Stimulated activated naive CD8-positive, alpha-beta T cell treated with anti-CD3 and anti-CD28 coated beads, Interleukin-15, Interleukin-2, amounts not matched to agents 100 ng/mL and 50 ng/mL, for 24 hours (primary cell): Measurements from ENCODE around the gene TXN2.
"Not testable (repeated sequence)": the region's sequence is repeated elsewhere in the genome, so short reads cannot be mapped to it uniquely, and the experiment has no call there.

Experiments
- H3K27ac Mint-ChIP-seq: one replicate; pipeline ENCODE4 v1.8.0; 2021; ENCODE audit warnings: mild to moderate bottlenecking, mixed read lengths
- H3K27me3 Mint-ChIP-seq: one replicate; pipeline ENCODE4 v1.8.0; 2021; ENCODE audit warnings: mixed read lengths
- H3K36me3 Mint-ChIP-seq: one replicate; pipeline ENCODE4 v1.8.0; 2021; ENCODE audit warnings: low read depth, mixed read lengths
- H3K4me1 Mint-ChIP-seq: one replicate; pipeline ENCODE4 v1.8.0; 2021; ENCODE audit warnings: low read depth, mixed read lengths
- H3K4me3 Mint-ChIP-seq: one replicate; pipeline ENCODE4 v1.8.0; 2021; ENCODE audit warnings: mild to moderate bottlenecking, mixed read lengths
- H3K9me3 Mint-ChIP-seq: one replicate; pipeline ENCODE4 v1.8.0; 2021; ENCODE audit warnings: mixed read lengths

TXN2 gene

GRCh38 chr22:36452978-36453607 lies 28.3 kb downstream of the TXN2 start:
- H3K36me3 Mint-ChIP-seq, H3K9me3 Mint-ChIP-seq, H3K27me3 Mint-ChIP-seq: not testable (repeated sequence)
- H3K4me3 Mint-ChIP-seq, result peak overlapping the region; percentile 58
- H3K4me1 Mint-ChIP-seq, result peaks cover 59% of the 10 kb centered on the region
- peak overlapping the region; percentile 72 for H3K27ac Mint-ChIP-seq

- Mint-ChIP-seq H3K27ac (peak overlapping the region; percentile 91), H3K4me3 (peak overlapping the region; percentile 60)
These were observed 29.0 kb downstream of the TXN2 start for GRCh38 chr22:36452250-36452977.

GRCh38 chr22:36450923-36451322 lies 30.5 kb downstream of the TXN2 start:
- peaks cover 59% of the 10 kb centered on the region for H3K4me1 Mint-ChIP-seq

More at GRCh38 chr22:36452250-36452977, 29.0 kb downstream of the TXN2 start:
- Mint-ChIP-seq H3K36me3 (no peaks in the 10 kb centered on the region), H3K27me3 (no peaks in the 10 kb centered on the region), H3K4me1 (peaks cover 64% of the 10 kb centered on the region), H3K9me3 (no peaks in the 10 kb centered on the region)

DNA sequence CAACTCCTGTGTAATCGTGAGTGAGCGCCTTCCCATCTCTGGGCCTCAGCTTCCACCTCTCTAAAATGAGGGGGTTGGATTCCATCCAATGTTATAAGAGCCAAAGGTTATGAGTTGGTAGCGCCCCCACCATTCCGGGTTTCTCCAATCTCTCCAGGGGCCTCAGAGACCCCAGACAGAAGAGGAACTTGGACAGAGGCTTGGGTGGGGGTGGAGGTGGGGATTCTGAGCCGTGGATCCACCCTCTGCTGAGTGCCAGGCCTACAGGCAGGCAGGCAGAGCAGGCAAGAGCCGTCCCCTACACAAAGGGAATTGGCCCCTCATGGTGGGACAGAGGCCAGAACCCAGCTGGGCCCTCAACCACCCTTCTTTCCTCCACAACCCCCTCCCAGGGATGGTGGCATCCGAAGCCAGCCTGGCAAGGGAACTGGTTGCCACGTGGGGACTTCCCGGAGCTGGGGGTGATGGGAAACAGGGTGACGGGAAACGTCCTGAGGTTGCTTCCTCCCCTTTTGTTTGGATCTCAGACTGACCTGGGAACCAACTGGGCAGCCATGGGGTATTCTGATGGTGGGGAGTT lies 31.8 kb downstream of the TXN2 start:
- H3K36me3 Mint-ChIP-seq, result no peaks in the 10 kb centered on the region

More at GRCh38 chr22:36450923-36451322, 30.5 kb downstream of the TXN2 start:
- H3K36me3 Mint-ChIP-seq, H3K4me3 Mint-ChIP-seq, H3K9me3 Mint-ChIP-seq, H3K27me3 Mint-ChIP-seq: not testable (repeated sequence)
- peak overlapping the region; percentile 91 for H3K27ac Mint-ChIP-seq

DNA sequence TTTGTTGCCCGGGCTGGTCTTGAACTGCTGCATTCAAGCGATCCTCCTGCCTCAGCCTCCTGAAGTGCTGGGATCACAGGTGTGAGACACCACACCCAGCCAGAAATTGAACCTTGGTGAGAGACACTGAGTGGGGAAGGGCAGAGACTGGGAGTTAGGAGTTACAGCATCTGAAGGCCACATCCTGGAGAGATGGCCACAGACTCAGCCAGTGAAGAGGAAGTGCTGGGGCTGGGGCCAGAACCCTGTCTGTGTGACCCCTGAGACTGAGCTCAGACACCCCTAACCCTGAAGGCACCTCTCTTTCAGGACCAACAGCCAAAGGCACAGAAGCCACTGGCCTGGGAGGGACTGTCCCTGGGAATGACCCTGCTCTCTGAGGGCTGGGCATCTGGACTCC lies 33.8 kb downstream of the TXN2 start:
- Mint-ChIP-seq H3K27ac (no peak overlapping the region), H3K4me3 (no peak overlapping the region), H3K9me3 (no peaks in the 10 kb centered on the region), H3K36me3 (no peaks in the 10 kb centered on the region), H3K27me3 (no peaks in the 10 kb centered on the region), H3K4me1 (peaks cover 47% of the 10 kb centered on the region)

More for the DNA sequence above, 31.8 kb downstream of the TXN2 start:
- H3K4me1 Mint-ChIP-seq, result peaks cover 59% of the 10 kb centered on the region
- no peaks in the 10 kb centered on the region for H3K9me3 Mint-ChIP-seq
- H3K27me3 Mint-ChIP-seq, result no peaks in the 10 kb centered on the region
- no peak overlapping the region for H3K4me3 Mint-ChIP-seq
- H3K27ac Mint-ChIP-seq, result peak overlapping the region; percentile 36

- Mint-ChIP-seq H3K36me3 (no peaks in the 10 kb centered on the region), H3K4me1 (peaks cover 34% of the 10 kb centered on the region), H3K27ac (no peak overlapping the region), H3K9me3 (no peaks in the 10 kb centered on the region), H3K4me3 (no peak overlapping the region), H3K27me3 (no peaks in the 10 kb centered on the region)
These were observed 36.2 kb downstream of the TXN2 start for GRCh38 chr22:36445158-36445668.

GRCh38 chr22:36443198-36443770 lies 38.2 kb downstream of the TXN2 start:
- no peaks in the 10 kb centered on the region for H3K9me3 Mint-ChIP-seq
- no peak overlapping the region for H3K4me3 Mint-ChIP-seq
- H3K4me1 Mint-ChIP-seq, result peaks cover 39% of the 10 kb centered on the region
- H3K36me3 Mint-ChIP-seq, result no peaks in the 10 kb centered on the region
- H3K27ac Mint-ChIP-seq, result no peak overlapping the region
- no peaks in the 10 kb centered on the region for H3K27me3 Mint-ChIP-seq

DNA sequence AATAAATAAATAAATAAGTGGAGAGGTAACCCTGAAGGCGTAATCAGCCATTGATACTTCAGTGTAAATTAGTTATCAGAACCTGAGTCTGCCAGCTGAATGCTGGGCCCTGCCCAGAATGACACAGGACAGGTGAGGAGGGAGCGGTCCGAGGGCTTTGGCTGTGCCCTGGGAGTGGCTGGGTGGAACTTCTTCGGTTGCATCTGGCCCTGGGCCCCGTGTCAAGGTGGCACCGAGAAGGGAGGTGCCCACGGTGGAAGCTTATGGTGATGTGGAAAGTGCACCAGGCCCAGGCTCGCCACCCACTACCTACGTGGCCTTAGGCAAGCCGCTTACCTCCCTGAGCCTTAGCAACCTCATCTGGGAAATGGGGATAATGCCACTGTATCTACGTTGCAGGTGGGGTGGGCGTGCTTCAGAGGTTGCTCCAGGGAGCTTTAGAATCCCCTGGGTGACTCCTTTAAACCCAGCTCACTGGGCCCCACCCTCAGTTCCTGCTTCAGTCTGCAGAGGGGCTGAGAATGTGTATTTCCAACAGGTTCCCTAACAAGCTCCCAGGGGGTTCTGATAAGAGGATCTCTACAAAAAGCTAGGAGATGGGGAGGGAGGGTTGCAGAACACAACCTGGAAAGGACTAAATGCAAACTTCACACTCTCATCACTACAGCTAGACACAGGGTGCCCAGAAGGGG lies 38.8 kb downstream of the TXN2 start:
- H3K27me3 Mint-ChIP-seq, result no peaks in the 10 kb centered on the region
- H3K27ac Mint-ChIP-seq, result no peak overlapping the region

GRCh38 chr22:36440429-36441002 lies 40.9 kb downstream of the TXN2 start:
- H3K36me3 Mint-ChIP-seq, result no peaks in the 10 kb centered on the region
- no peaks in the 10 kb centered on the region for H3K27me3 Mint-ChIP-seq
- peak overlapping the region; percentile 50 for H3K27ac Mint-ChIP-seq
- H3K9me3 Mint-ChIP-seq, result no peaks in the 10 kb centered on the region
- H3K4me3 Mint-ChIP-seq, result no peak overlapping the region
- peaks cover 50% of the 10 kb centered on the region for H3K4me1 Mint-ChIP-seq

More for the DNA sequence above, 38.8 kb downstream of the TXN2 start:
- Mint-ChIP-seq H3K9me3 (no peaks in the 10 kb centered on the region), H3K36me3 (no peaks in the 10 kb centered on the region), H3K4me3 (no peak overlapping the region), H3K4me1 (peaks cover 36% of the 10 kb centered on the region)

DNA sequence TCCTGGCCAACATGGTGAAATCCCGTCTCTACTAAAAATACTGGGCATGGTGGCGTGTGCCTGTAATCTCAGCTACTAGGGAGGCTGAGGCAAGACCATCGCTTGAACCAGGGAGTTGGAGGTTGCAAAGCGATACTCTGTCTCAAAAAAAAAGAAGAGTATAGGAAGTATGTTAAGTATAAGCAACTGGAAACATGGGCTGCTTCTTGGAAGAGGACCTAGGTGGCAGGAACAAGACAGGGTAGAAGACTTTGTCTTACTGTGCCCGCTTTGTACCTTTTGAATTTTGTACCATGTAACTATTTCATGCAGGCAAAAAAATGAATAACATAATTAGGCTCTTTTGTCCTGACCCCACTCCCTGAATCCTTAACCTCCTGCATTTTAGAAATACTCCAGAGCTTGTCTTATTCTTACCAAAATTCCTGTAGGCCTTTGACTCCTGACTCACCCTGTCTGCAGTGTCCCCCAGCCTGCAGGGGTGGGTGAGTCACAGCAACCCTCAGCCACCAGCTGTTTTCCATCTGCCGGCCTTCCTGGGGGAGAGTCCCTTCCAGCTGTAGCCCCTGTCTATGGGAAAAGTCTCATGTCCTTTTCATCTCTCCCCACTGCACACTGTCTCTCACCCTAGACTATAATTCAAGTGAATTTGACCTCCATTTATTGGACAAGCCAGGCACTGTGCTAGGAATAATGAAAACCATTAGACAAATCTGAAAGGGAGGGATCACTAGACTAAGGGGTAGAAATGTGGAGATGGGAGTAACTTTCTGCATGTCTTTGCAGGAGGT lies 41.8 kb downstream of the TXN2 start:
- peak overlapping the region; percentile 1 for H3K4me3 Mint-ChIP-seq
- H3K27ac Mint-ChIP-seq, result peak overlapping the region; percentile 47
- no peaks in the 10 kb centered on the region for H3K36me3 Mint-ChIP-seq
- peaks cover 52% of the 10 kb centered on the region for H3K4me1 Mint-ChIP-seq
- H3K9me3 Mint-ChIP-seq, result no peaks in the 10 kb centered on the region
- H3K27me3 Mint-ChIP-seq, result no peaks in the 10 kb centered on the region

GRCh38 chr22:36435516-36436415 lies 45.7 kb downstream of the TXN2 start:
- no peaks in the 10 kb centered on the region for H3K27me3 Mint-ChIP-seq
- H3K4me3 Mint-ChIP-seq, result peak overlapping the region; percentile 76
- no peaks in the 10 kb centered on the region for H3K9me3 Mint-ChIP-seq
- no peaks in the 10 kb centered on the region for H3K36me3 Mint-ChIP-seq
- peak overlapping the region; percentile 97 for H3K27ac Mint-ChIP-seq
- H3K4me1 Mint-ChIP-seq, result peaks cover 53% of the 10 kb centered on the region

DNA sequence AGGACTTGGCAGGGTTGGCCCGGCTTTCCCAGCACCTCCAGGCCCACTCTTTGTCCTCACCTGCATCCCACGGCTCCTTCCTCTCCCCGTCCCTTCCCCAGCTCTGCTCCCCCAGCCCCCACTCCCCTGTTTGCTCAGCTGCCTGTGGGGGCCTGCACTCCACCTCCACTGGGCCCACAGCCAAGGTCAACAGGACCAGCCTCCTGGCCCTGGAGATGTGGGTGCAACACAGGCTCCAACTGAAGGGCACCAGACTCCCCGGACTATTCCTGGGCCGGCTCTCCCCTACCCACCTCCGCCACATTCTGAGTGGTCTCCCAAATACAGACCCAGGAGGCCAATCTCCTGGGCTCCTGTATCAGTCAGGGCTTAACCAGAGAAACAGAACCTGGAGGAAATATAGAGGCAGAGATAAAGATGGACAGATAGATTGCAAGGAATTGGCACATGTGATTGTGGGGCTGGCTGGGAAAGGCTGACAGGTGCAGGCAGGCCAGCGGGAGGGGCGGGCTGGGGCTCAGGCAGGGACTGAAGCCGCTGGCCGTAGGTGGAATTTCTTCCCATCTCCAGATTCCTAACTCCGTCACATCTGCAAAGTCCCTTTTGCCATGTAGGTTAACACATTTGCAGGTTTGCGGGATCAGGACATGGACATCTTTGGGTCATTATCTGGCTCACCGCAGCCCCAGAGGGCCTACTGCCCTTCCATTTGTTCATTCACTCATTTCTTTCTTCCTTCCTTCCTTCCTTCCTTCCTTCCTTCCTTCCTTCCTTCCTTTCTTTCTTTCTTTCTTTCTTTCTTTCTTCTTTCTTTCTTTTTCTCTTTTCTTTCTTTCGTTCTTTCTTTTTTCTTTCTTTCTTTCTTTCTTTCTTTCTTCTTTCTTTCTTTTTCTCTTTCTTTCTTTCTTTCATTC lies 47.9 kb downstream of the TXN2 start:
- Mint-ChIP-seq H3K27me3 (no peaks in the 10 kb centered on the region), H3K4me1 (peaks cover 32% of the 10 kb centered on the region), H3K27ac (peak overlapping the region; percentile 97), H3K36me3 (no peaks in the 10 kb centered on the region), H3K9me3 (no peaks in the 10 kb centered on the region), H3K4me3 (no peak overlapping the region)
